Lung (tissue), 16 donors: ENCODE results near the gene MCOLN2. TPM values are rescaled to one million over a fixed set of nuclear protein-coding genes. Genes with fewer than 3 reads are reported as not detected.

Experiments
- ATAC-seq: fragments of 200-7000 bp; cut with Tn5 transposase; one replicate; pipeline ENCODE4 v1.9.1; 2020; ENCODE audit warnings: moderate number of reproducible peaks; ENCODE audit not compliant: insufficient read depth, low FRiP score
- DNase-seq, 3 donors: peaks; one replicate each; pipeline ENCODE4 v3.0.0-alpha.2; 2013 to 2017
- H3K27ac ChIP-seq, 2 donors: one replicate each; pipeline ENCODE4 v1.5.1; 2013; ENCODE audit warnings: mild to moderate bottlenecking in 2 of 2, moderate library complexity in 2 of 2, control low read depth in 1 of 2, inconsistent platforms in 1 of 2, low read depth in 1 of 2, low read length in 1 of 2
- H3K27me3 ChIP-seq, 3 donors: one replicate each; pipeline ENCODE4 v1.5.1; 2013; ENCODE audit warnings: low read length in 2 of 3; ENCODE audit not compliant: control insufficient read depth in 3 of 3, insufficient read depth in 3 of 3
- H3K36me3 ChIP-seq, 4 donors: one replicate each; pipeline ENCODE4 v1.5.1; 2013; ENCODE audit warnings: low read length in 4 of 4, mild to moderate bottlenecking in 1 of 4, moderate library complexity in 1 of 4; ENCODE audit not compliant: control insufficient read depth in 4 of 4, insufficient read depth in 4 of 4
- H3K4me1 ChIP-seq, 5 donors: one replicate each; pipeline ENCODE4 v1.5.1; 2013; ENCODE audit warnings: low read length in 5 of 5, mild to moderate bottlenecking in 2 of 5, moderate library complexity in 1 of 5; ENCODE audit not compliant: control insufficient read depth in 5 of 5, insufficient read depth in 5 of 5
- H3K4me3 ChIP-seq: one replicate; pipeline ENCODE4 v1.5.1; 2013; ENCODE audit warnings: mild to moderate bottlenecking, control low read depth, moderate library complexity
- H3K9ac ChIP-seq, 2 donors: one replicate each; pipeline ENCODE4 v1.5.1; 2013; ENCODE audit warnings: low read length in 2 of 2, control low read depth in 1 of 2; ENCODE audit not compliant: insufficient read depth in 1 of 2
- H3K9me3 ChIP-seq, 4 donors: one replicate each; pipeline ENCODE4 v1.5.1; 2013; ENCODE audit warnings: low read length in 3 of 4, mild to moderate bottlenecking in 1 of 4, moderate library complexity in 1 of 4; ENCODE audit not compliant: control insufficient read depth in 4 of 4, insufficient read depth in 3 of 4
- WGBS, 2 donors: extraction: QIAGEN DNeasy Blood & Tissue Kit; methylation state at CpG; one replicate each; pipeline ENCODE4 v1.1.7; 2013; 5-methylcytosine and 5-hydroxymethylcytosine counted together
- long read RNA-seq, 5 donors: transcript quantifications; one replicate each; lab custom pipeline, GENCODE V29; 2026
- polyA plus RNA-seq, 2 donors: library from polyadenylated mRNA; stranded (reverse); fragments of 200-250 nt; gene quantifications; one replicate each; pipeline ENCODE4 v1.2.1, GENCODE V29; 2013
- total RNA-seq, 2 donors: library from RNA; depleted of rRNA in 1 of 2; stranded (reverse); fragments of >200 nt in 1 of 2; gene quantifications; one replicate each; pipeline ENCODE4 v1.2.1, GENCODE V29; 2014 to 2021
- TF ChIP-seq, protein P1 (sequence below): IDR thresholded peaks from 2 replicates; pipeline ENCODE4 v1.5.1; 2012; ENCODE audit warnings: mild to moderate bottlenecking; ENCODE audit errors: control extremely low read depth, extremely low read depth
- donor health status: control.
- donor health status: control.
- donor health status: Bipolar disorder and iron deficiency.
- donor health status: healthy.
- donor health status: DM: yes; HTN: yes; CAD: no.

Gene MCOLN2
- 10 to 100 TPM in 1 of 2 donors, 1 to 10 TPM in 1; 5.0 to 17.1 TPM for total RNA-seq
- 1 to 10 TPM; 4.2 to 9.8 TPM for polyA plus RNA-seq
- long read RNA-seq, donor 1, partial matches to known transcripts: 0 of 2 reads
- long read RNA-seq, donor 1, other reads (novel, unspliced or antisense): 0 of 2 reads
- long read RNA-seq, donor 2, partial matches to known transcripts: 0 of 1 reads
- long read RNA-seq, donor 2, other reads (novel, unspliced or antisense): 0 of 1 reads
- long read RNA-seq, donor 3: 0 reads
- long read RNA-seq, donor 4: 0 reads
- long read RNA-seq, donor 5, partial matches to known transcripts: 0 of 1 reads
- long read RNA-seq, donor 5, other reads (novel, unspliced or antisense): 0 of 1 reads

GRCh38 chr1:84996846-84997666 lies at the start of gene MCOLN2:
TSS of gene MCOLN2 (minus strand) at chr1:84997113. CDS start at chr1:84996872, 241 bp downstream.
- H3K9ac ChIP-seq: peak within 1 kb of the TSS in 1 of 2 donors; percentile 54
- TF ChIP-seq, protein P1, sequence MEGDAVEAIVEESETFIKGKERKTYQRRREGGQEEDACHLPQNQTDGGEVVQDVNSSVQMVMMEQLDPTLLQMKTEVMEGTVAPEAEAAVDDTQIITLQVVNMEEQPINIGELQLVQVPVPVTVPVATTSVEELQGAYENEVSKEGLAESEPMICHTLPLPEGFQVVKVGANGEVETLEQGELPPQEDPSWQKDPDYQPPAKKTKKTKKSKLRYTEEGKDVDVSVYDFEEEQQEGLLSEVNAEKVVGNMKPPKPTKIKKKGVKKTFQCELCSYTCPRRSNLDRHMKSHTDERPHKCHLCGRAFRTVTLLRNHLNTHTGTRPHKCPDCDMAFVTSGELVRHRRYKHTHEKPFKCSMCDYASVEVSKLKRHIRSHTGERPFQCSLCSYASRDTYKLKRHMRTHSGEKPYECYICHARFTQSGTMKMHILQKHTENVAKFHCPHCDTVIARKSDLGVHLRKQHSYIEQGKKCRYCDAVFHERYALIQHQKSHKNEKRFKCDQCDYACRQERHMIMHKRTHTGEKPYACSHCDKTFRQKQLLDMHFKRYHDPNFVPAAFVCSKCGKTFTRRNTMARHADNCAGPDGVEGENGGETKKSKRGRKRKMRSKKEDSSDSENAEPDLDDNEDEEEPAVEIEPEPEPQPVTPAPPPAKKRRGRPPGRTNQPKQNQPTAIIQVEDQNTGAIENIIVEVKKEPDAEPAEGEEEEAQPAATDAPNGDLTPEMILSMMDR: no peak
- ATAC-seq (peak; percentile 88), DNase-seq (peak; percentile 52 to 55 (median 55))
- peaks cover 0 to 2% (median 0%) of the 10 kb centered on the region in 4 donors for H3K9me3 ChIP-seq
- H3K4me1 ChIP-seq: peaks cover 0 to 16% (median 0%) of the 10 kb centered on the region in 5 donors
- peaks cover 4 to 60% (median 60%) of the 10 kb centered on the region in 3 donors for H3K27me3 ChIP-seq
- H3K4me3 ChIP-seq: peak within 1 kb of the TSS; percentile 52
- no peak within 1 kb of the TSS for H3K27ac ChIP-seq
- 1% methylated on average over 63 to 87 of the region's 87 CpGs for WGBS, 2 donors
- no peaks in the 10 kb centered on the region for H3K36me3 ChIP-seq

GRCh38 chr1:85042413-85042812 lies 45.5 kb upstream of the MCOLN2 start:
- no peak for ATAC-seq
- TF ChIP-seq, protein P1: no peak
- Histone ChIP-seq H3K36me3 (no peaks in the 10 kb centered on the region), H3K27me3 (peaks cover 0 to 44% (median 40%) of the 10 kb centered on the region in 3 donors), H3K9me3 (peaks cover 0 to 3% (median 0%) of the 10 kb centered on the region in 4 donors), H3K27ac (no peak overlapping the region), H3K9ac (no peak overlapping the region), H3K4me3 (no peak overlapping the region), H3K4me1 (peaks cover 0 to under 1% (median 0%) of the 10 kb centered on the region in 5 donors)
- DNase-seq: no peak

GRCh38 chr1:85041793-85042192 lies 44.9 kb upstream of the MCOLN2 start:
- no peaks in the 10 kb centered on the region for H3K36me3 ChIP-seq

More at GRCh38 chr1:85041793-85042192, 44.9 kb upstream of the MCOLN2 start:
- no peak overlapping the region for H3K27ac ChIP-seq
- no peak overlapping the region for H3K4me3 ChIP-seq
- WGBS, 2 donors: 94% methylated on average over 5 of the region's 5 CpGs
- TF ChIP-seq, protein P1: no peak
- ATAC-seq: no peak
- no peak overlapping the region for H3K9ac ChIP-seq
- no peak for DNase-seq
- no peaks in the 10 kb centered on the region for H3K4me1 ChIP-seq
- H3K9me3 ChIP-seq: no peaks in the 10 kb centered on the region
- H3K27me3 ChIP-seq: peaks cover 0 to 38% (median 33%) of the 10 kb centered on the region in 3 donors
